Esophagus muscularis mucosa (tissue), 3 donors: ENCODE measurements around the gene CACNB4.

Experiments used
- POLR2A ChIP-seq: fragments of 450-650 bp; IDR thresholded peaks from one replicate; pipeline ENCODE4 v1.6.1; 2017; ENCODE audit warnings: antibody characterized with exemption, moderate library complexity, mild to moderate bottlenecking, low read depth
- POLR2AphosphoS5 ChIP-seq, 2 donors: sonication (generic); formaldehyde crosslinking; IDR thresholded peaks; one replicate each; pipeline ENCODE4 v1.6.1; 2017; ENCODE audit warnings: antibody characterized with exemption in 2 of 2
- TF ChIP-seq, protein P1 (sequence below), 3 experiments: fragments of 200-600 bp in 2 of 3; fragments of 450-650 bp in 1 of 3; sonication (generic) in 2 of 3; IDR thresholded peaks; one replicate each; pipeline ENCODE4 v1.5.1; 2017 to 2019; ENCODE audit warnings: antibody characterized with exemption in 3 of 3, mild to moderate bottlenecking in 2 of 3, moderate library complexity in 1 of 3

DNA sequence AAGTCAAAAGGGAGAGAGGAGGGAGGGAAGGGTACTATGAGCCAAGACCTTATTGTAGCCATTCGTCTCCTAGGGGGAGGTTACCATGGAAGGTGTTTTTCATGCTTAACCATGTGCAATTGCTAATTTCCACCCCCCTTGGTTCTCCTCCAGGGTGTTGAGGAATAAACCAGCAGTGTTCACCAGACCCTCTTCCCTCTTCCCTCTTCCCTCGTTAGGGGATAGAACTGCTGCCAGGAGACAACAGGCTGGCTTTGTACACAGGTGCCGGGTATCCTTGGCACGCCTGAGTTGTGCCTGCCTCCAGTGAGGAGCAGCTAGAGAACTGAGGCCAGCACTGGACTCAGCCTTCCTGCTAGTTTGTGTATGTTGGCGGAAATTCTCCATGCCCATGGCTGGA, 229.6 kb downstream of the CACNB4 start:
- TF ChIP-seq, protein P1, sequence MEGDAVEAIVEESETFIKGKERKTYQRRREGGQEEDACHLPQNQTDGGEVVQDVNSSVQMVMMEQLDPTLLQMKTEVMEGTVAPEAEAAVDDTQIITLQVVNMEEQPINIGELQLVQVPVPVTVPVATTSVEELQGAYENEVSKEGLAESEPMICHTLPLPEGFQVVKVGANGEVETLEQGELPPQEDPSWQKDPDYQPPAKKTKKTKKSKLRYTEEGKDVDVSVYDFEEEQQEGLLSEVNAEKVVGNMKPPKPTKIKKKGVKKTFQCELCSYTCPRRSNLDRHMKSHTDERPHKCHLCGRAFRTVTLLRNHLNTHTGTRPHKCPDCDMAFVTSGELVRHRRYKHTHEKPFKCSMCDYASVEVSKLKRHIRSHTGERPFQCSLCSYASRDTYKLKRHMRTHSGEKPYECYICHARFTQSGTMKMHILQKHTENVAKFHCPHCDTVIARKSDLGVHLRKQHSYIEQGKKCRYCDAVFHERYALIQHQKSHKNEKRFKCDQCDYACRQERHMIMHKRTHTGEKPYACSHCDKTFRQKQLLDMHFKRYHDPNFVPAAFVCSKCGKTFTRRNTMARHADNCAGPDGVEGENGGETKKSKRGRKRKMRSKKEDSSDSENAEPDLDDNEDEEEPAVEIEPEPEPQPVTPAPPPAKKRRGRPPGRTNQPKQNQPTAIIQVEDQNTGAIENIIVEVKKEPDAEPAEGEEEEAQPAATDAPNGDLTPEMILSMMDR (IDR thresholded peaks at IDR 0.05), result no peak
- no peak for TF ChIP-seq POLR2A
- TF ChIP-seq POLR2AphosphoS5 (IDR thresholded peaks at IDR 0.05), result no peak
